NB4 (cell line): ENCODE data around the gene MEF2A.
"Not testable (repeated sequence)": the region's sequence is repeated elsewhere in the genome, so short reads cannot be mapped to it uniquely, and the experiment has no call there.

ENCODE experiments used
- DNase-seq: peaks from one replicate; pipeline ENCODE4 v3.0.0; 2010; ENCODE audit warnings: low read depth
- H3K4me3 ChIP-seq: one replicate; pipeline ENCODE4 v1.5.1; 2011; ENCODE audit warnings: mild to moderate bottlenecking, low read depth, low read length, moderate library complexity
- MAX ChIP-seq: IDR thresholded peaks from 2 replicates; pipeline ENCODE4 v1.6.1; 2011; ENCODE audit warnings: low read depth, low read length
- MYC ChIP-seq: IDR thresholded peaks from 2 replicates; pipeline ENCODE4 v1.6.1; 2011; ENCODE audit warnings: low read depth, low read length
- POLR2A ChIP-seq: IDR thresholded peaks from 2 replicates; pipeline ENCODE4 v1.6.1; 2011; ENCODE audit warnings: mild to moderate bottlenecking; ENCODE audit not compliant: insufficient read length; ENCODE audit errors: extremely low read depth
- TF ChIP-seq, protein P1 (sequence below): IDR thresholded peaks from one replicate; pipeline ENCODE4 v1.5.1; 2012; ENCODE audit warnings: low read depth, low read length

MEF2A gene

DNA sequence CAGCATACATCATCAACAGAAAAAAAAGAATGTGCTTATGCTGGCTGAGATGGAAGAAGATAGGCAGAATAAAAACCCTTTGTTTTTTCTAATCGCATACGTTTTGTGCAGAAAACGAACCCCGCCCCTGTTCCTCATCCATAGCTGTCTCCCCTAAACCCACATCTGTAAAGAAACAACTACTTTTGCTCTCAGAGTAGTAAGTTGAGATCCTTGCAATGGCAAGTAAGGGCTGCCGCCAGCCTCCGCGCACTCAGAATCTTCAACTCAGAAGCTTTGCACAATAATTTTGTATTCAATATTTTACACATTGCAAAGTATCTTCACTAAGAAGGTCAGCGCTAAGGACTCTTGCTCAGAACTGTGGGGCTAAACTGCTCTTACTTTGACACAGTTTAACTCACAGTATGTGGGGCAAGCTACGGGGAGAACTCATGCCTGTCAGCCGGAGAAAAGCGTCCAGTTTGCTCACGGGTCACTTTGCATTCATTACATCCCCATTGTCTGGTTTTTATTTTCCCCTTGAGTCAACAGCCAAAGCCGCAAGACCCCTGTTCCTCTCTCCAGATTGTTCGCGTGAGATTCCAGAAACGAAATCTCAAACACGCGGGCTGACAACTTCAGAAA is 166.5 kb downstream of the MEF2A start:
- no peak for TF ChIP-seq POLR2A
- TF ChIP-seq, protein P1, sequence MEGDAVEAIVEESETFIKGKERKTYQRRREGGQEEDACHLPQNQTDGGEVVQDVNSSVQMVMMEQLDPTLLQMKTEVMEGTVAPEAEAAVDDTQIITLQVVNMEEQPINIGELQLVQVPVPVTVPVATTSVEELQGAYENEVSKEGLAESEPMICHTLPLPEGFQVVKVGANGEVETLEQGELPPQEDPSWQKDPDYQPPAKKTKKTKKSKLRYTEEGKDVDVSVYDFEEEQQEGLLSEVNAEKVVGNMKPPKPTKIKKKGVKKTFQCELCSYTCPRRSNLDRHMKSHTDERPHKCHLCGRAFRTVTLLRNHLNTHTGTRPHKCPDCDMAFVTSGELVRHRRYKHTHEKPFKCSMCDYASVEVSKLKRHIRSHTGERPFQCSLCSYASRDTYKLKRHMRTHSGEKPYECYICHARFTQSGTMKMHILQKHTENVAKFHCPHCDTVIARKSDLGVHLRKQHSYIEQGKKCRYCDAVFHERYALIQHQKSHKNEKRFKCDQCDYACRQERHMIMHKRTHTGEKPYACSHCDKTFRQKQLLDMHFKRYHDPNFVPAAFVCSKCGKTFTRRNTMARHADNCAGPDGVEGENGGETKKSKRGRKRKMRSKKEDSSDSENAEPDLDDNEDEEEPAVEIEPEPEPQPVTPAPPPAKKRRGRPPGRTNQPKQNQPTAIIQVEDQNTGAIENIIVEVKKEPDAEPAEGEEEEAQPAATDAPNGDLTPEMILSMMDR: no peak
- TF ChIP-seq MAX: no peak
- TF ChIP-seq MYC: no peak
- DNase-seq: peak; percentile 49
- peak overlapping the region; percentile 58 for H3K4me3 ChIP-seq

- DNase-seq: peak; percentile 58
- TF ChIP-seq MAX (no peak), MYC (no peak), POLR2A (no peak)
- TF ChIP-seq, protein P1: no peak
- peak overlapping the region; percentile 58 for H3K4me3 ChIP-seq
Measured at GRCh38 chr15:99732751-99733267, 167.0 kb downstream of the MEF2A start.

- peak; percentile 98 for DNase-seq
- peak within 1 kb of the TSS; percentile 58 for H3K4me3 ChIP-seq
- TF ChIP-seq POLR2A (peak; percentile 80), MYC (no peak), MAX (peak; percentile 36; the same call in 1 of the 2 replicates)
- TF ChIP-seq, protein P1: no peak
Measured at GRCh38 chr15:99733268-99734039, 167.7 kb downstream of the MEF2A start, which contains the start of gene LYSMD4. LYSMD4 (minus strand) TSS chr15:99733437; CDS start chr15:99731999, 1,438 bp downstream.

- H3K4me3 ChIP-seq: peak overlapping the region; percentile 45
- not testable (repeated sequence) for DNase-seq
Measured at GRCh38 chr15:99734040-99734291, 168.2 kb downstream of the MEF2A start.

GRCh38 chr15:99734575-99734974 is 168.8 kb downstream of the MEF2A start:
- DNase-seq: no peak
- TF ChIP-seq MAX (no peak), POLR2A (no peak), MYC (no peak)
- TF ChIP-seq, protein P1: no peak
- no peak overlapping the region for H3K4me3 ChIP-seq

DNA sequence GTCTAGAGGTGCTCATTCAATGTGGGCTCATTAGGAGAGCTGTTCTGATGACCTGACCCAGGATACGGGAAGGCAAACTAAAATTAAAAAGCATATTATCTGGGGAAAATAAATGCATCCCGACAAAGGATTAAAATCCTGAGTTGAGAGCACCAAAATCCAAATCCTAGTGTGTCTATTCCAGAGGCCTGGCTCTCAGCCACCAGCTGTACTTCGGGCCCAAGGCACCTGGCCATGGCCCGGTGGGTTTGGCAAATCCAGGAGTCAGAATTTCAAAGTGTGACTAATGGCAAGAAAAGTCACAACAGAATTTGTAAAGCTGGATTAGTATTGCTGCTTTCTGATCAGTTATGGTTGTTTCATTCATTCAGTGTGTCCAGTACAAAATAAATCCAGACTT is 170.1 kb downstream of the MEF2A start:
- TF ChIP-seq POLR2A: no peak
- no peak overlapping the region for H3K4me3 ChIP-seq
- no peak for DNase-seq
